HCT116 (cell line): Measurements from ENCODE around the gene ARHGAP31. TPM values are rescaled to one million over a fixed set of nuclear protein-coding genes. Genes with fewer than 3 reads are reported as not detected.

Source experiments
- ATAC-seq: fragments of 200-7000 bp; cut with Tn5 transposase; 2 replicates; pipeline ENCODE4 v1.9.1; 2020; ENCODE audit warnings: mild to moderate bottlenecking, moderate library complexity
- BruUV-seq: library from RNA; stranded (reverse); fragments of 400-500 nt; replicated peaks from 2 replicates; lab custom pipeline; 2021; lab: Mats Ljungman, UMichigan
- CTCF ChIA-PET: fragments of 300-600 bp; sonication (Branson Sonifier 250); formaldehyde crosslinking; loops from one replicate; lab custom pipeline; 2021; ENCODE audit warnings: antibody characterized with exemption; lab: Charles Lee
- POLR2A ChIA-PET: fragments of 300-600, 350-600 bp; sonication (Branson Sonifier 250); formaldehyde crosslinking; loops from one replicate; lab custom pipeline; 2021; ENCODE audit warnings: antibody characterized with exemption; lab: Charles Lee
- RAD21 ChIA-PET, 2 experiments: fragments of 300-600 bp; sonication (Branson Sonifier 250); formaldehyde crosslinking; loops; one replicate each; lab custom pipeline; 2023; ENCODE audit warnings: low total read pairs in 2 of 2; ENCODE audit not compliant: uncharacterized antibody in 2 of 2, unreplicated experiment in 2 of 2, low non-redundant PET in 1 of 2; lab: Charles Lee
- DNase-seq: peaks from one replicate; pipeline ENCODE4 v3.0.0-alpha.2; 2010; ENCODE audit warnings: low read depth, low spot score
- H2AFZ ChIP-seq: fragments of 200-600 bp; shearing (Covaris generic), sonication (generic); 2 replicates; pipeline ENCODE4 v1.6.1; 2017; ENCODE audit warnings: low read depth, mixed run types, mixed read lengths, antibody characterized with exemption, low read length; ENCODE audit not compliant: poor library complexity, severe bottlenecking
- H3K27ac ChIP-seq: 2 replicates; pipeline ENCODE4 v1.5.1; 2012; ENCODE audit warnings: low read depth, low read length
- H3K27me3 ChIP-seq: fragments of 200-600 bp; sonication (generic); 2 replicates; pipeline ENCODE4 v1.6.1; 2016; ENCODE audit warnings: mixed run types, low read length, mixed read lengths; ENCODE audit not compliant: insufficient read depth
- H3K36me3 ChIP-seq, 2 experiments: fragments of 200-500 bp in 1 of 2; fragments of 200-600 bp in 1 of 2; sonication (Bioruptor generic) in 1 of 2; sonication (generic) in 1 of 2; 2 replicates each; pipeline versions ENCODE4 v1.5.1 to v1.6.1; 2014 to 2016; ENCODE audit warnings: low read length in 2 of 2, inconsistent platforms in 1 of 2, mixed read lengths in 1 of 2, mixed run types in 1 of 2; ENCODE audit not compliant: insufficient read depth in 2 of 2, control insufficient read depth in 1 of 2
- H3K4me1 ChIP-seq, 2 experiments: fragments of 200-600 bp in 1 of 2; sonication (generic) in 1 of 2; 2 replicates each; pipeline versions ENCODE4 v1.5.1 to v1.6.1; 2012 to 2017; ENCODE audit warnings: low read length in 2 of 2, inconsistent platforms in 1 of 2, mild to moderate bottlenecking in 1 of 2, mixed read lengths in 1 of 2, mixed run types in 1 of 2, moderate library complexity in 1 of 2; ENCODE audit not compliant: insufficient read depth in 2 of 2, control insufficient read depth in 1 of 2
- H3K4me2 ChIP-seq: fragments of 200-600 bp; sonication (generic); 2 replicates; pipeline ENCODE4 v1.6.1; 2017; ENCODE audit warnings: mixed run types, low read length, mixed read lengths
- H3K4me3 ChIP-seq, 2 experiments: fragments of 200-600 bp in 1 of 2; sonication (generic) in 1 of 2; replicated peaks in 1 of 2; 2 replicates each; pipeline ENCODE4 v1.5.1; 2011 to 2016; ENCODE audit warnings: low read length in 2 of 2, control low read depth in 1 of 2, low read depth in 1 of 2, mild to moderate bottlenecking in 1 of 2, mixed read lengths in 1 of 2, mixed run types in 1 of 2
- H3K79me2 ChIP-seq: fragments of 200-600 bp; sonication (generic); 2 replicates; pipeline ENCODE4 v1.6.1; 2017; ENCODE audit warnings: mild to moderate bottlenecking, mixed run types, low read length, moderate library complexity, mixed read lengths; ENCODE audit not compliant: insufficient read depth
- H3K9ac ChIP-seq: fragments of 200-600 bp; sonication (generic); 2 replicates; pipeline ENCODE4 v1.6.1; 2016; ENCODE audit warnings: low read length, mixed read lengths
- H3K9me2 ChIP-seq: fragments of 200-600 bp; sonication (generic), shearing (Covaris generic); 2 replicates; pipeline ENCODE4 v1.6.1; 2017; ENCODE audit warnings: mixed run types, mild to moderate bottlenecking, moderate library complexity; ENCODE audit not compliant: insufficient read depth
- H3K9me3 ChIP-seq, 2 experiments: fragments of 200-500 bp in 1 of 2; fragments of 200-600 bp in 1 of 2; sonication (Bioruptor generic) in 1 of 2; sonication (generic) in 1 of 2; 2 replicates each; pipeline ENCODE4 v1.6.1; 2014 to 2017; ENCODE audit warnings: low read length in 2 of 2, mixed read lengths in 2 of 2, inconsistent platforms in 1 of 2, low read depth in 1 of 2, mild to moderate bottlenecking in 1 of 2, mixed run types in 1 of 2, moderate library complexity in 1 of 2; ENCODE audit not compliant: control insufficient read depth in 1 of 2, insufficient read depth in 1 of 2
- H4K20me1 ChIP-seq: fragments of 200-600 bp; sonication (generic), shearing (Covaris generic); 2 replicates; pipeline ENCODE4 v1.6.1; 2017; ENCODE audit warnings: mixed run types, mild to moderate bottlenecking, moderate library complexity; ENCODE audit not compliant: insufficient read depth
- CBX3 ChIP-seq: IDR thresholded peaks from 2 replicates; pipeline ENCODE4 v1.6.1; 2012; ENCODE audit warnings: low read depth
- CEBPB ChIP-seq: IDR thresholded peaks from 2 replicates; pipeline ENCODE4 v1.6.1; 2012; ENCODE audit warnings: low read depth
- ELF1 ChIP-seq: IDR thresholded peaks from 2 replicates; pipeline ENCODE4 v1.6.1; 2012; ENCODE audit warnings: low read depth, borderline replicate concordance
- FOSL1 ChIP-seq: IDR thresholded peaks from 2 replicates; pipeline ENCODE4 v1.6.1; 2012; ENCODE audit warnings: low read depth
- POLR2AphosphoS5 ChIP-seq: IDR thresholded peaks from 2 replicates; pipeline ENCODE4 v1.6.1; 2011; ENCODE audit warnings: mild to moderate bottlenecking, low read depth, low read length, moderate library complexity
- RAD21 ChIP-seq: IDR thresholded peaks from 2 replicates; pipeline ENCODE4 v1.6.1; 2012; ENCODE audit warnings: low read depth, mild to moderate bottlenecking
- SP1 ChIP-seq: IDR thresholded peaks from 2 replicates; pipeline ENCODE4 v1.6.1; 2012; ENCODE audit warnings: low read depth
- SRF ChIP-seq: IDR thresholded peaks from 2 replicates; pipeline ENCODE4 v1.6.1; 2012; ENCODE audit warnings: low read depth
- TCF7L2 ChIP-seq: IDR thresholded peaks from 2 replicates; pipeline ENCODE4 v1.7.0; 2011; ENCODE audit warnings: borderline replicate concordance, inconsistent platforms; ENCODE audit not compliant: insufficient read depth, insufficient read length; ENCODE audit errors: extremely low read depth
- ZFX ChIP-seq: fragments of 450-650 bp; IDR thresholded peaks from 2 replicates; pipeline ENCODE4 v1.6.1; 2017
- ZNF274 ChIP-seq: fragments of 200-500 bp; sonication (Bioruptor generic); IDR thresholded peaks from 2 replicates; pipeline ENCODE4 v1.6.1; 2014; ENCODE audit warnings: mild to moderate bottlenecking, low read depth, low read length, inconsistent platforms
- intact Hi-C: fragments of 100-400 bp; cut with micrococcal nuclease; formaldehyde crosslinking; loops from 2 replicates; pipeline ENCODE4 v1.10.0; 2022
- total RNA-seq: library from RNA; stranded (reverse); gene quantifications from one replicate; pipeline ENCODE4 v1.2.1, GENCODE V29; 2021; ENCODE audit not compliant: unreplicated experiment
- TF ChIP-seq, protein P1 (sequence below): IDR thresholded peaks from 2 replicates; pipeline ENCODE4 v1.6.1; 2012
- TF ChIP-seq, protein P2 (sequence below), 3 experiments: fragments of 200-600 bp in 1 of 3; sonication (generic) in 1 of 3; IDR thresholded peaks in 2 of 3; conservative IDR thresholded peaks in 1 of 3; 2 replicates each; pipeline ENCODE4 v1.5.1; 2012 to 2017; ENCODE audit warnings: low read depth in 2 of 3, low read length in 2 of 3, antibody characterized with exemption in 1 of 3, borderline replicate concordance in 1 of 3, control low read depth in 1 of 3, mild to moderate bottlenecking in 1 of 3, mixed read lengths in 1 of 3, mixed run types in 1 of 3, moderate library complexity in 1 of 3; ENCODE audit not compliant: insufficient read depth in 1 of 3
- TF ChIP-seq, protein P3 (sequence below): IDR thresholded peaks from 2 replicates; pipeline ENCODE4 v1.6.1; 2011; ENCODE audit warnings: mild to moderate bottlenecking, low read length, moderate library complexity; ENCODE audit not compliant: insufficient replicate concordance; ENCODE audit errors: extremely low read depth
- TF ChIP-seq, protein P4 (sequence below): IDR thresholded peaks from 2 replicates; pipeline ENCODE4 v1.6.1; 2012

ARHGAP31 gene
- total RNA-seq, 1 experiment from 2014 or later: 0.93 TPM

DNA sequence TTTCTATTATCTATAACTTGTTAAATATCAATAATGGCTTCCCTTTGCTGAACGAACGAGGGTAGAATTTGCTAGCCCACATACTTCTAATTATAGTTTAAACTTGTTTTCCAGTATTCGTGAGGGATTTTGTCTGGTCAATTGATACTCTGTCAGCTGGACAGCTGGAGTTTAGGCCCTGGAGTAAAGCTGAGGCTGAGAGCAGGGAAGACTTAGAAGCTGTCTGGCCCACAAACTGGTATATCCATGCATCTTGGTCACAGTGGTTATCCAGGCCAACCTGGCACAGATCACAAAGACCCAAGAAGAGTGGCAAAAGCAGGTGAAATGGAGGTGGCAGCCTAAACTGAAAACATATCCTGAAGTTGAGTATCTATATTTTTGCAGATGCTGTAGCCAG is 19.3 kb downstream of the ARHGAP31 start:
- H3K79me2 ChIP-seq: no peaks in the 10 kb centered on the region
- H3K9ac ChIP-seq: no peak overlapping the region
- TF ChIP-seq TCF7L2 (no peak), SP1 (no peak), SRF (no peak), FOSL1 (no peak), ELF1 (no peak), POLR2AphosphoS5 (no peak), CEBPB (no peak), CBX3 (no peak), RAD21 (no peak), ZFX (no peak), ZNF274 (no peak)
- TF ChIP-seq, protein P1, sequence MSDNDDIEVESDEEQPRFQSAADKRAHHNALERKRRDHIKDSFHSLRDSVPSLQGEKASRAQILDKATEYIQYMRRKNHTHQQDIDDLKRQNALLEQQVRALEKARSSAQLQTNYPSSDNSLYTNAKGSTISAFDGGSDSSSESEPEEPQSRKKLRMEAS: no peak
- TF ChIP-seq, protein P2, sequence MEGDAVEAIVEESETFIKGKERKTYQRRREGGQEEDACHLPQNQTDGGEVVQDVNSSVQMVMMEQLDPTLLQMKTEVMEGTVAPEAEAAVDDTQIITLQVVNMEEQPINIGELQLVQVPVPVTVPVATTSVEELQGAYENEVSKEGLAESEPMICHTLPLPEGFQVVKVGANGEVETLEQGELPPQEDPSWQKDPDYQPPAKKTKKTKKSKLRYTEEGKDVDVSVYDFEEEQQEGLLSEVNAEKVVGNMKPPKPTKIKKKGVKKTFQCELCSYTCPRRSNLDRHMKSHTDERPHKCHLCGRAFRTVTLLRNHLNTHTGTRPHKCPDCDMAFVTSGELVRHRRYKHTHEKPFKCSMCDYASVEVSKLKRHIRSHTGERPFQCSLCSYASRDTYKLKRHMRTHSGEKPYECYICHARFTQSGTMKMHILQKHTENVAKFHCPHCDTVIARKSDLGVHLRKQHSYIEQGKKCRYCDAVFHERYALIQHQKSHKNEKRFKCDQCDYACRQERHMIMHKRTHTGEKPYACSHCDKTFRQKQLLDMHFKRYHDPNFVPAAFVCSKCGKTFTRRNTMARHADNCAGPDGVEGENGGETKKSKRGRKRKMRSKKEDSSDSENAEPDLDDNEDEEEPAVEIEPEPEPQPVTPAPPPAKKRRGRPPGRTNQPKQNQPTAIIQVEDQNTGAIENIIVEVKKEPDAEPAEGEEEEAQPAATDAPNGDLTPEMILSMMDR (IDR thresholded peaks at IDR 0.05 in 2 of 3, conservative IDR thresholded peaks at IDR 0.05 in 1 of 3; ENCODE audit: borderline replicate concordance in 1 of 3, insufficient read depth in 1 of 3, low read depth in 2 of 3, low read length in 2 of 3): no peak
- TF ChIP-seq, protein P3, sequence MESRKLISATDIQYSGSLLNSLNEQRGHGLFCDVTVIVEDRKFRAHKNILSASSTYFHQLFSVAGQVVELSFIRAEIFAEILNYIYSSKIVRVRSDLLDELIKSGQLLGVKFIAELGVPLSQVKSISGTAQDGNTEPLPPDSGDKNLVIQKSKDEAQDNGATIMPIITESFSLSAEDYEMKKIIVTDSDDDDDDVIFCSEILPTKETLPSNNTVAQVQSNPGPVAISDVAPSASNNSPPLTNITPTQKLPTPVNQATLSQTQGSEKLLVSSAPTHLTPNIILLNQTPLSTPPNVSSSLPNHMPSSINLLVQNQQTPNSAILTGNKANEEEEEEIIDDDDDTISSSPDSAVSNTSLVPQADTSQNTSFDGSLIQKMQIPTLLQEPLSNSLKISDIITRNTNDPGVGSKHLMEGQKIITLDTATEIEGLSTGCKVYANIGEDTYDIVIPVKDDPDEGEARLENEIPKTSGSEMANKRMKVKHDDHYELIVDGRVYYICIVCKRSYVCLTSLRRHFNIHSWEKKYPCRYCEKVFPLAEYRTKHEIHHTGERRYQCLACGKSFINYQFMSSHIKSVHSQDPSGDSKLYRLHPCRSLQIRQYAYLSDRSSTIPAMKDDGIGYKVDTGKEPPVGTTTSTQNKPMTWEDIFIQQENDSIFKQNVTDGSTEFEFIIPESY: no peak
- TF ChIP-seq, protein P4, sequence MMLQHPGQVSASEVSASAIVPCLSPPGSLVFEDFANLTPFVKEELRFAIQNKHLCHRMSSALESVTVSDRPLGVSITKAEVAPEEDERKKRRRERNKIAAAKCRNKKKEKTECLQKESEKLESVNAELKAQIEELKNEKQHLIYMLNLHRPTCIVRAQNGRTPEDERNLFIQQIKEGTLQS: no peak
- H3K9me2 ChIP-seq: no peaks in the 10 kb centered on the region
- no peak overlapping the region for H3K27ac ChIP-seq
- peaks cover 0 to 18% of the 10 kb centered on the region in 2 experiments; a peak in 2 of 4 replicates for H3K4me1 ChIP-seq
- intact Hi-C loops: no loop called here
- RAD21 ChIA-PET: no interaction called here
- no peaks in the 10 kb centered on the region for H4K20me1 ChIP-seq
- H2AFZ ChIP-seq: no peak overlapping the region
- H3K36me3 ChIP-seq: no peaks in the 10 kb centered on the region
- POLR2A ChIA-PET: no interaction called here
- H3K9me3 ChIP-seq: no peaks in the 10 kb centered on the region
- CTCF ChIA-PET: no interaction called here
- no peak overlapping the region for H3K4me3 ChIP-seq
- BruUV-seq: no TSS peak
- no peak for ATAC-seq
- DNase-seq: no peak
- no peak overlapping the region for H3K4me2 ChIP-seq
- no peaks in the 10 kb centered on the region for H3K27me3 ChIP-seq
